NAMALWA (cell line): ENCODE data around the gene SERPINE3.
A peak's percentile ranks its signal among the peaks of the same experiment; 100 is the strongest.

ENCODE experiments used
- DNase-seq: peaks from one replicate; pipeline ENCODE4 v3.0.0-alpha.2; 2015; ENCODE audit warnings: low spot score

Gene SERPINE3

DNA sequence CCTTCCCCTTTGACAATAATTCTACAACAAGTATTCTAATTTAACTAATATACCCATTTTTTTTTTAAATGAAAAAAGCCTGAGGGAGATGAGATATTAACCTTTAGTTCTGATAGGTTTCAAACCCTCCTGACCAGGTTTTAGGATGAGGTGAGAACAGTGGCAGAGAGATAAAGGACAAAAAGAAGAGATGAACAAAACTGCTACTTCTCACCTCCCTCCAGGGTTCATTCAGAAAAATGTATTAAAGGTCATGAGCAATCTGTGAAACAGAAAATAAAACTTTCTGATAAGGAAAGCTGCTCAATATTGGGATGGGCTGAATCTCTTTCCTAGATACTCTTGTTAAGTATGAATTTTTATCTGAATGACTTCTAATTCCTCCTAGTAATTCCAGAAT, 24.1 kb downstream of the SERPINE3 start:
- no peak for DNase-seq

DNA sequence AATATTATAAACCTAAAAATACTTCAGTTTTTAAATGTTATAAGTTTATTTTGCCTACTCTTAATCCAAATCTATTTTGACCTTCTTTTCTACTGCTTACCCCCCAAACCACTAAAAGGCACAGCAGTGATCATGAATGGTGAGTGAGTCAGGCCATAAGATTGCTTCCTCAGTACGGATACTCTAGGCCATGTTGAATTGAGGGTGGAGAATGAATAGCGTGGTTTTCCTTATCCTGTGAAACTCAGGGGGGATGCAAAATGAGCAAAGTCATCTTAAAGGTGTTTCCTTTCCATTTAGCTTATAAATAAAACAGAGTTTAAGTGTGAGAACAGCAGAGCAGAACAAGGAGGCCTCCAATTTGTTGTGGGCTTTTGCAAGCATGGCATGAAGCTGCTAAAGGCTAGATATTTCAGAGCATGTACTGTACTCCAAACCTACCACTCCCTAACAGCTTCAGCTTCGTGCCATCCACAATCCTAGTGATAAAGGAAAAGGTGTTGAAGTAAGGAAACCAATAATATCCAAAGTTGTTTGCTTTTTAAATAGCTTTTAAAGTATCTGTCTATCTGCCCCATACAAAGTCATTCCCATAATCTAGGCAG, 25.0 kb downstream of the SERPINE3 start:
- DNase-seq, result no peak

DNA sequence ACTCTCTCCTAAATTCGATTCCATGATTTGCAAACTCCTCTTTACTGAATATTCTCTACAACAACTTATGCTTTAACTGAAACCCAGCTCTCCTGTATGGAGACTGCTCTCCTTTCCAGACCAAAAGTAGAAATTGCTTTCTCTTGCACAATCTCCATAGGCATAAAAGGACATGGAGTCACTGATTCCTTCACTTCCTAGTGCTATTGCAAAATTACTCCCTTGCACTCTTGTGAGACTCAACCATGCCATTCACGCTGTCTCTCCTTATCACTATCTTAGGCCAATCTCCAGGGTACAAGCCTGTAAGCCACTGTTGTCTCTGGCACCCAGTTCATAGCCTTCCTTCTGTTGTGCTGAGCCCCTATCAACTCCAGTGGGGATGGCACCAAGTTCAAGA, 30.6 kb downstream of the SERPINE3 start:
- no peak for DNase-seq

DNA sequence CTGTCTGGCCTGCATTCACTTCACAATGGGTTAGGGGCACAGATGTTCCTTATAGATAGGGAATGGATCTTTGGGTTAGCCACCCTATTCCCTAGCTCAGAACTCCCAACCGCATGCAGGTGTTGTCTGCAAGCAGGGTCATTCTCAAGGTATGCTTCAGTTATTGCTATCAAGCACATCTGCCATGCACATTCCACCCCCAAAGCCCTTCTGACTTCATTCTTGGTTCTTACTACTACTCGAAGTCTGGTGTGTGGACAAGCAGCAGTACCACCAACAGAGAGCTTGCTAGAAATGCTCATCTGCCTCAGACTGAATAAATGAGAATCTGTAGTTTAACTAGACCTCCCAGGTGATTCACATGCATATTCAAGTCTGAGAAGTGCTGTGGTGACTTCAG, 31.3 kb downstream of the SERPINE3 start:
- no peak for DNase-seq

DNA sequence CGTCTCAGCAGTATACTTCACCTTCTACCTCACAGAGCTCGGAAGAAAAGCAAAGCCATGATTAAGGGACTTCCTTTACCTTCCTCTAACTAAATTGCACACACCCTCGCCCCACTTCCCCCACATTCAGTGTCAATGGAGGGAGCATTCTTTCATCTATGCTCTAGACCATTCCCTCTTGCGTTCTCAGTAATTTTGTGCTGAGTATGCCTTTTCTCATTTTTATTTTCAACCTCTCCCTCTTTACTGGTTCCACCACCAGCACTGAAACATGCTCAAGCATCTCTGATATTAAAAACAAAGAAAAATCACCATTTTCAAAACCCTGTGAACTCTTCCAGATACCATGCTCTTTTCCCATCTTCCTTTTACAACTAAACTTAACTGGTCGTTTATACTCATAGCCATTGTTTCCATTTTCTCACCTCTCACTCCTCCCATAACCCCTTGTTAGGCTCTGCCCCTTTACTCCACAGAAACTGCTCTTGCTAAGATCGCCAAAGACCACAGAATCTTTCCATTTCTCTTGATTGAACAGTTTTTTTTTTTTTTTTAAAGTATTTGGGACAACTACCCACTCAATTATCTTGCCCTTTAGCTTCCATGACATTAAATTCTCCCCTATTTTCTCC, 32.4 kb downstream of the SERPINE3 start:
- no peak for DNase-seq

DNA sequence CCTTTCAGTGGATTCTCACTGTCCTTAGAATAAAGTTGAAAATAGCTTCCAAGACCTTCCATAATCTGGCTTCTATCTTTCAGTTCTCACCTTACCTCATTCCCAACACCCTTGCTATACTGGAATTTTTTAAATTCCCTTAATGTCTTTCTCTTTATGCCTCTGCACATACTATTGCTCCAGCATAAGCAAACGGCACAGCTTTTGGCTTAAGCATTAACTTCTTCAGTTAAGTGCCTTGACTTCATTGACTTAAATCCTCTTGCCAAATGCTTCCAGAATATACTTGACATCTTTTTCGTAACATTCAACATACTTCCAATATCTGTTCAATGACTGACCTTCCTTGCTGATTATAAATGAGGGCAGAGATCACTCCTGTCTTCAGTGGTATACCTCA, 34.0 kb downstream of the SERPINE3 start:
- DNase-seq, result no peak

DNA sequence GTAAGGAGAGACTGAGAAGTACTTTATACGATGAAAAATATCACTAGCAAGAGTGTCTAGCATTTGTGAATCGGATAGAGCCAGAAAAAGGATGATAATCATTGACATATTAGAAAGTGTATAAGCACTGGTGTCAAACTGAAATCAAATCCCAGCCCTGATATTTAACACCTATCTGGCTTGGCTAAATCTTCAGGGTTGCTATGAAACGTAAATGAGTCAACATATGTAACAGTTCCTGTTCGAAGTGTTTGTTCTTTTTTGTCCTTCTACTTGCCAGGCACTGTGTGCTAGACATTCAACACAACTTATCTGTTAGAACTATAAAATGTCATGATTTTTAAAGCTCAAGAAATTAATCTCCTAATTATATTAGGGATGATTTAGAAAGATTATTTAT, 40.8 kb downstream of the SERPINE3 start:
- DNase-seq, result no peak

DNA sequence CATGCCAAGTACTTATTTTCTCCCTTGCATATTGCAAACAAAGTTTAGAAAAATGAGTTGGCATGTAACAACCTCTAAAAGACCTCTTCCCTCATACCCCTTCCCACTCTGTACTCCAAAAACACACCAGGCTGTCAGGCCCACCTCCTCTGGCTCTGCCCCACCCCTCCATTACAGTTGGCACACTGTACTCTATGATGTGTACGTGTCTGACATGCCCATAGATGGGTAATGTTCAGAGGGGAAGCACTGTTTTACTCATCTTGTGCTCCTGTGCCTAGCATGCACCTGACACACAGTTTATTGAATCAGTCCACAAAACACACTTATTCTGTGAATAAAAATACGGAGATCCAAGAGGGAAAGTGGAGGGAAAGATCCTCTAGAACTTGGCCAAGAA, 45.6 kb downstream of the SERPINE3 start:
- DNase-seq, result no peak

DNA sequence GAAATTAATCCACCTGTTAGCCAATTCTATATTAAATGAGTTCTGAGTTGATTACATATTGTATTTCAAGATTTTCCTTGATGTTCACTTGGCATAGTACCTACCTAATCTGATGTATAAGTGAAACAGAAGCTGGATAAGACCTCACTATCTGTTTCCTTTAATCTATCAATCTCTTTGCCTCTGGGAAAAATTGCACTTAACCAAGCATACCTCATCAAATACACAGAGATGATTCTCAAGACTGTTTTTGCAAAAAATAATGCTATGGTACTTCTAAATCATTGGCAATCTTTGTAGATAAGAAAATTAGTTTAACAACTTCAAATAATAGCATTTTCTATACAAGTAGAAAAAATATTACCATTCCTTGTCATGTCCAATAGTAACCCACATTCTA, 55.2 kb downstream of the SERPINE3 start:
- no peak for DNase-seq

DNA sequence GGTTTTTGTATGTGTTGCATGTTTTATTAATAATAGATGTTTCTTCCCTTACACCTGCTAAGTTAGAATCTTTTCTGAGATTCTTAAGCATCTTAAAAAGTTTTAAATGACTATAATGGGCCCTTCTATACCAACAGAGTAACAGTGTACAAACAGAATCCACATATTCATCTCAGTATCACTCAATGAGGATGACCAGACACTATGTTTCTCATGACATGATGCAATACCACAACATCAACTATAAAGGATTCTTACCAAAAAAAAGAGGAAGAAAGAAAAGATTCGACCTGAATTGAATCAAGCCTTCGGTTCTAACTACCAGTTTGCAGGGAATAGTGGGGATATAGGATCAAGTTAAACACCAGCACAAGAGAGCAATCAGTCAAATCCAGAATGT, 56.9 kb downstream of the SERPINE3 start:
- peak; percentile 54 for DNase-seq

DNA sequence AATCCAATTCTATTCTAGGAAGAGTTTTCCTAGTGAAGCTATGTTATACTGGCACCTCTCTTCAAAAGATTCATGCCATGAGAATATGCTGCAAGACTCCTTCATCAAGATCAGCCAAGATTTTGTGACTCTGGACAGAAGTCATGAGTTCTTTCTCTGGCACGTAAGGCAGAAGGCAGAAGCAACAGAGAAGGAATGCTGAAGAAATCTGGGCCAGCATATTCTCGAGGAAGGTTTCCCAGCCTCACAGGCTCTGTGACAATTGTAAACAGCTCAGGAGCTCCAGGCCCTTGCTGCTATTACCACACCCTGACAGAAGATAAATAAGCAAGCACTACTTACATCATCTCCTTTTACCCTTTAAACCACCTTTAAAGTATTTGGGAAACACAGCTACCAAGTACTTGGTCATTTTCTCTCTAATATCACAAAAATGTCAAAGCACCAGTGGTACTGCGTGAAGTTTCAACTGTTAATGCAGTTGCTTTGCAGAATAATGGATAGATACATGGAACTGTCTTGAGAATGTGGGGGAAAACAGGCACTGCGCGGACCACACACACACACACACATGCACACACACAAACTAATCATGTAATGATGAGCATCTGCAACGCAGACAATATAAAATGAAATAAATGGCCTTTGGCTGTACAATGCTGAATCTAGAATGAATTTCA, 57.9 kb downstream of the SERPINE3 start:
- DNase-seq, result peak; percentile 5

DNA sequence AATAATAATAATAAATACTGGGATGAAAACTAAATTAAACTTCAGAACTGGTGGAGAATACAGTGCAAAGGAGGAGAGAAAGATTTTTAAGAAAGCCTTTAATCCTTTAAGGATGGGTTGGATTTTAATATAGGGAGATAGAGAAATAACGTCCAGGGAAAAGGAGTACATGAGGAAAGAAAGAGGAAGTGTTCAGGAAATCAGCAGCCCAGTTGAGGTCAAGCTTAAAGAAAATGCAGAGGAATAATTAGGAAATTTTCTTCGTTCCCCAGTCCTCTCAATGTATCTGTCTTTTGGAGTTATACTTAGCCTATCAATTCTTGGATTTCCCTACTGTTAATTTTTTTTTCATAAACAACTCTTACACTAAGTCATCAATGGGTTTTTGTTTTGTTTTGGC, 65.7 kb downstream of the SERPINE3 start:
- DNase-seq, result no peak

DNA sequence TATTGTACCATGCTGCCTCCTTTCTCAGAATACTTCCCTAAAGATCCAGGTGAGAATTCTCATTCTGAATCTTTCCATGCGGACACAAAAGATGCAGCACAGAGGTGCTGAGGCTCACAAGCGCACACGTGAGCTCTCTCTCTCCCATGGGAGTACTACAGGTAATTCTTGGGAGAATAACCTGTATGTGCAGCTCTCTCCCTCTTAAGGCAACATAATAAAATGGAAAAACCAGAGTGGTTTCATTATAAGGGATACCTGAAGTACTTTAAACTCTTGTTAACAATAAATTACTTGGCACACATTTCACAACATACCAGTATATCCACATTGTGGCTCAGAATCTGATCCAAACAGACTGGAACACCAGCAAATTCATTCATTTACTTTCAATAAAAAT, 72.9 kb downstream of the SERPINE3 start:
- DNase-seq, result no peak
